ENCODE data around the gene IFNB1.

IFNB1 gene

DNA sequence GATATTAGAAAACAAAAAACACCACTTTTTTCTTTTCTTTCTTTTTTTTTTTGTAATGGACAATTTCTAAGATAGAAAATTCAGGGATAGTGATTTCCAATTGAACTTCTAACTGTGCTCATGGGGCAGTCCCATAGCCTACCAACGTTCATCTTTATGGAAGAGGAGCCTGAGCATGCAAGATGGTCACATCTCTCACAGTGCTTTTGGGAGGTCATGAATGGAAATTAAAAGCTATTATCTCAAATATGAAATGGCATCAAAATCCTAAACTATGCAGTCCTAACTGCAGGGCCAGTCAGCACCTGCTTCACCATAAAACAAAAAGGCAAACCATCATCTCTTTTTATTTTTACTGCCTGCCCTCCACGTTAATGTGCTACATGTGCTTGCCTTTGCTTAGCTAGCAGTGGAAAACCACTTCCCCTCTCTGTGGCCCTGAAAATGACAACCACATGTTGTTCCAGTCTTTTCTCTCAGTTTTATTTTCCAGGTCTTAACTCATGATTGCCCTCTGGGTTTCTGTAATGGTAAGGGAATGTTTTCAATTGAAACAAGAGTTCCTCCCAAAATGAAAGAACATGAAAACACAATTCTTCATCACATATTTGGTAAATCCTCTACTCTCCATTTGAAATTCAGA, 16.7 kb downstream of the IFNB1 start:
- no peak for DNase-seq

DNA sequence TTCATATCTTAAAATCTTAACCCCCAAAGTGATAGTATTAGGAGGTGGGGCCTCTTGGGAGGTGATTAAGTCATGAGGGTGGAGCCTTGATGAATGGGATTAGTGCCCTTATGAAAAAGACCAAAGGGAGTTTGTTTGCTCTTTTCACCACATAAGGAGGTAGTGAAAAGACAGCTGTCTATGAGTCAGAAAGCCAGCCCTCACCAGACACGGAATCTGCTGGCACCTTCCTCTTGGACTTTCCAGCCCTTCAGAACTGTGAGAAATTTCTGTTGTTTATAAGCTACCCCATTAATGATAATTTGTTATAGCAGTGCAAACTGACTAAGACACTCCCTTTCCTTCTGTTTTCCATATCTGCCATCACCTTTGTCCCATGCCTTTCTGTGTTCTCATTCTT, 20.8 kb downstream of the IFNB1 start:
- DNase-seq, result no peak

- DNase-seq, result no peak
Observed at GRCh38 chr9:21053851-21054250, 23.9 kb downstream of the IFNB1 start.

GRCh38 chr9:21047281-21047691, 30.5 kb downstream of the IFNB1 start:
- DNase-seq, result no peak

DNA sequence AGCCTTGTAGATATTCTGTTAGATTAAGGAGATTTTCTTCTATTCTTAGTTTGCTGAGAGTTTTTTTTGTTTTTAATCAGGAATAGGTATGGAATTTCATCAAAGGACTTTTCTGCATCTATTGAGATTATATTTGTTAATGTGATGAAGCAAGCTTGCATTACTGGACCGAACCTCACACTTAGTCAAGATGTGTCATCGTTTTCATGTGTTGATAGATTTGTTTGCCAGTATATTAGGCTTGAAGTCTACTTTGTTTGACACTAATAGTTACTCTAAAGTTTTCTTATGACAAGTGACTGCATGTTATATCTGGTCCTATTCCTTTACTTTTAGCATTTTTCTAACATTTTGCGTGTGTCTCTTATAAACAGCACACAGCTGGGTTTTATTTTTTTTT, 33.9 kb downstream of the IFNB1 start:
- no peak for DNase-seq

- no peak for DNase-seq
Observed at GRCh38 chr9:21042466-21042865, 35.3 kb downstream of the IFNB1 start.

- DNase-seq, result no peak
Observed at GRCh38 chr9:21039302-21039701, 38.4 kb downstream of the IFNB1 start.

- no peak for DNase-seq
Observed at GRCh38 chr9:21037278-21037677, 40.5 kb downstream of the IFNB1 start.

- DNase-seq, result no peak
Observed at GRCh38 chr9:21031808-21032183, 45.9 kb downstream of the IFNB1 start.

DNA sequence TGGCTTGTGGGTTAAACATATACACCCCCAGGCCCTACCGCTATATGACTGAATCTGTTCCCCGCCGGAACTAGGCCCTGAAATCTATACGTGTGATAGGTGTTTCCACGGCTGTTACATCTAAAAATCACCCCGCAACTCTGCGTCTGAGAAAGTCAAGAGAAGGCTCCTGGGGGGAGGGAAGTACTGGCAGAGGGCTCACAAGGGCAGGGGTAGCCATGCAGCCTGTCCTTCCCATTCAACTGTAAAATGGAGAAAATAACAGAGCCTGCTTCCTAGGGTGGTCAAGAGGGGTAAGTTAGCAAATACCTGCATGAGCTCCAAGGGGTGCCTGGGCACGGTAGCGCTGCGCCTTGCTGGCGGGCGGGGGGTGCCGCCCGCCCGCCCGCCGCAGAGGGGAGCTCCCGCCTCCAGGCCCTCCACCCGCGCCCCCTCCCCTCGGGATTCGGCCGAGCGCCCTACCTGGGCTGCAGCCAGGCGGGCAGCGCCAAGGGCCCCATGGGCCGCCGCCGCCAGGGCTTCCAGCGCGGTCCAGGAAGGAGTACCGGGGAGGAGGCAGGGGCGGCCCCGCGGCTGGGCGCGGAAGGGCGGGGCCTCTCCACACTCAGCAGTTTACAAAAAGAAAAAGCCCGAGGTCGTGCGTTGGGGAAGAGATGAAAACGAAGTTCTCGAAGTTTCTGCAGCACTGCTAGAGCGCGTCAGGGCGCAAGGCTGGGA, 46.5 kb downstream of the IFNB1 start, which contains the start of gene HACD4:
Gene HACD4 (minus strand): TSS at position 550 of the 717 bp plus-strand sequence. CDS start 50 bp downstream, at position 500.
- DNase-seq, result peak; percentile 79

- DNase-seq, result no peak
Observed at GRCh38 chr9:21030389-21031035, 47.2 kb downstream of the IFNB1 start.

GRCh38 chr9:21029661-21030060, 48.1 kb downstream of the IFNB1 start:
- DNase-seq, result no peak

DNA sequence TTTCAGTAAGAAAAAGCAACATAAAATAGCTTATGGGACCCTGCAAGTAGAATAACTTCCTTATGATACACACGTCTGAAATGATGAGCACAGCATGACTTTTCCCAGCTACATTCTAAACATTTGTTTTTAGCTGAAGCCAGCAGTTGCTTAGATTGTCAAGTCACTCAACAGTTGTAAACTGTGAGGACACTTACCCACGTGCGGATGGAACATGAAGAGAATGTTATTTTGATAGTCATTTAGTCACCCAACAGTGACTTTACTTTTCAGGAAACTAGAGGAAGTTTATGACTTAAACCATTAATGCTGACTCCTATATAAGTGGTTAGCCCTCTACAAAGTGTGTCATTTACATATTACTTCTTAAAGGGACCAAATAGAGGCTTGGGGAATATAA, 49.3 kb downstream of the IFNB1 start:
- DNase-seq, result no peak

- DNase-seq, result no peak
Observed at GRCh38 chr9:21027295-21027694, 50.4 kb downstream of the IFNB1 start.

Data from right forelimb (tissue), 1 donor.